ENCODE results near the gene KRT14. TPM values are rescaled to one million over a fixed set of nuclear protein-coding genes. Genes with fewer than 3 reads are reported as not detected.

KRT14 gene
- total RNA-seq, 1 experiment from 2014 or later: not detected

DNA sequence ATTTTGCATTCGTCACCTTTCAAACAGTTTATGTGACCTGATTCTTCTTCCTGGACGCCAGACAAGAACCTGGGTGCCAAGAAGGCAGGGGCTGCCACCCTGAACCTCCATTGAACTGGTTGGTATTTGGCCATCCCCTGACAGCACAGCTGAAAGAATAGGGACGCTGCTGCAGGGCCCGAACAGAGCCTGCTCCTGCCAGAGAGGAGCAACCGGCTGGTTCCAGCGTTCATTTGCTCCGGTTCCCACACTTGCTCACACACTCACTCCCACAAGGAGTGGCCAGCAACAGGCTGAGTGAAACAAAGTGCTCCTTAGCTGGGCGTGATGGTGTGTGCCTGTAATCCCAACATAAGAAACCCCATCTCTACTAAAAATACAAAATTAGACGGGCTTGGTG is 29.8 kb downstream of the KRT14 start:
- Histone ChIP-seq H3K27me3 (ENCODE audit: control insufficient read depth, insufficient read depth, low read length) (no peaks in the 10 kb centered on the region), H3K36me3 (replicated peaks; ENCODE audit: control insufficient read depth, insufficient read depth, low read length) (no peaks in the 10 kb centered on the region), H3K4me3 (ENCODE audit: insufficient read depth, low read depth, low read length) (no peak overlapping the region)
- DNase-seq: no peak

DNA sequence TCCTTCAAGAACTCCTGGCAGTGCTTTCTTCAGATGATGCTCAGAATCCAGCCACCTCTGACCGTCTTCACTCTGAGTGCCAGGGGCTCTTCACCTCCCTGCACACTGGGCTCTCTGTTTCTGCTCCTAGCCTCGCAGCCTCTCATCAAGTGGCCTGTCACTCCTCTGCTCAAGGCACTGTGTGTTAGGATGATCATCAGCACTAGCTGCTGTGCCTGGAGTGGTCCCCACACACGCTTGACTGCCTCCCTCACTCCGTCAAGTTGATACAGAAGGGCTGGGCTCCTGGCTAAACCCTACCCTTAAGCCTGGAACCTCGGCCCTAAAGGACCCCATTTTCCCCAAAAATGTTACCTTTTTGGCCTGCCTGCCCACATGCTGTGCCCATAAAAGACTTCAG is 30.4 kb downstream of the KRT14 start:
- Histone ChIP-seq H3K36me3 (replicated peaks; ENCODE audit: control insufficient read depth, insufficient read depth, low read length) (no peaks in the 10 kb centered on the region), H3K4me3 (ENCODE audit: insufficient read depth, low read depth, low read length) (no peak overlapping the region), H3K27me3 (ENCODE audit: control insufficient read depth, insufficient read depth, low read length) (no peaks in the 10 kb centered on the region)
- no peak for DNase-seq

DNA sequence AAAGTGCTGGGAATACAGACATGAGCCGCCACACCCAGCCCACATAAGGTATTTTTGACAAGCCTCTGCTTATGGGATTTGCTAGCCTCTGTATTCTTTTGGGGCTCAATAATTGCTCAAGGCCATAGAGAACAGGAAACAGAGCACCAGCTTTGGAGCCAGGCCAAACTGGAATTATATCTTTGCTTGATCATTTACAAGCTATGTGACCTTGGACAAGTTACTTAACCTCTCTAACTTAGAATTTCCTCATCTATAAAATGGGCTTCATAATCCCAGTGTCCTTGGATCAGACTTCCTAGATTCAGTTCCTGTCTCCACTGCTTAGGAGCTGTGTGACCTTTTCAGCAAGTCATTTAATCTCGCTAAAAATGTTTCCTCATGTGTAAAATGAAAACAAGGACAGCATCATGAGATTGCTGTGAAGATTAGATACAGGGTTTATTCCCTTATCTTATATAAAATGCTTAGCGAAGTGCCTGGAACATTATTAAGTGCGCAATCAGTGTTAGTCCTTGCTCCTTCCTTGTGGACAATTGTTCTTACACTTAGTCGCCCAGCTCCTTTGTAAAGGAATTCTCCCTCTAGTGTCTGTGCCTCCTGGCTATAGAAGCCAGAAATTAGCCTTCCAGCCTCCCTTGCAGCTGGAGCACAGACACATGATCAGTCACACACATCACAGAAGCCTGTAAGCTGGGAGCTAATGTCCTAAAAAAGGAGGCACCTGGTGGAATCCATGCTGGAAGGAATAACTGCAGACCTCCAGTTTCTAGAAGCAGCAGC is 31.4 kb downstream of the KRT14 start:
- no peaks in the 10 kb centered on the region for H3K36me3 ChIP-seq (replicated peaks; ENCODE audit: control insufficient read depth, insufficient read depth, low read length)

DNA sequence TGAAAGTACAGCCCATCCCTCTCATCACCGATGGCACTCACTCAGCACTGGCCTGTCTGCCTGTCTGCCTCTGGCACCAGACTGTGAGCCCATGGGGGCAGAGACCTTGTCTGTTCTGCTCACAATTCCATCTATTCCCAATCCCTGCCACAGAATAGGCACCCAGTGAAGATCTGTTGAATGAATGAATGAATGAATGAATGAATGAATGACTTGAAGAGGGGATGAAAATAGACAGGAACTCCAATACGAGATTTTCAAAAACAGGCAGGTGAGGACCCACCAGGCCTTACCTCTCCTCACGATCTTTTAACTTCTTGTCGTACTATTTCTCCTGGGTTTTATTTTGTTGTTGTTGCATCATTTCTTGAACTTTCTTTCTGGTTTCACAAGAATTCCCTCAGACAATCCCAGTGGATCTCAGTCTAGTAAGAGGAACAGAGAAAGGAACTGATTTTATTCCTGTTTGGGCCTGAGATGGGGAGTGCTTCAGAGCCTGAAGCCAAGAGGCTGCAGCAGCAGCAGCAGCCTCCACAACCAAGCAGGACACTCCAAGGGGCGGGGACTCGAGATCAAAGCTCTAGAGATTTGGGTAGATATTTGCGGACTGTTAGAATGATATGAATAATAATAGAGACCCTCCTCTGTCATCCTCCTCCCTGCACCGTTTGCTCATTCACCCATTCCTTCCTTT is 32.6 kb downstream of the KRT14 start:
- DNase-seq: no peak
- Histone ChIP-seq H3K27me3 (ENCODE audit: control insufficient read depth, insufficient read depth, low read length) (no peaks in the 10 kb centered on the region), H3K4me3 (ENCODE audit: insufficient read depth, low read depth, low read length) (no peak overlapping the region), H3K36me3 (replicated peaks; ENCODE audit: control insufficient read depth, insufficient read depth, low read length) (no peaks in the 10 kb centered on the region)

More for the DNA sequence above, 31.4 kb downstream of the KRT14 start:
- H3K4me3 ChIP-seq (ENCODE audit: insufficient read depth, low read depth, low read length): no peak overlapping the region
- no peak for DNase-seq
- no peaks in the 10 kb centered on the region for H3K27me3 ChIP-seq (ENCODE audit: control insufficient read depth, insufficient read depth, low read length)

DNA sequence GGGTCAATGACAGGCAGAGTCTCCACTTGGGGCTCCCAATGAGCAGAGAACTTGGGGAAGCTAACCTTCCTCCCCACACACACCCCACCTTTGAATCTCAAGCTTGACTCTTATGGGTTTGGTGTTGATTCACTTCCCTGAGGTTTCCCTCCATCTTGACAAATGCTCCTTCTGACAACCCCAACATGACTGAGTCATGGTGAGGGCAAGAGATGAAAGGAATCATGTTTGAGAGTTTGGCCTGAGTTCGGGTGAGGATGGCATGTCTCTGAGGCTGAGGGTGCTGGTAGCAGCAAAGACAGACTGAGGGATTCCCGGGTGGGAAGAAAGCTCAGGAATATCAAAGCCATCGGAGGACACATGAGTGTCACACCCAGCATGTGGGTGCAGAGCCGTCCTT is 33.5 kb downstream of the KRT14 start:
- no peak for DNase-seq
- no peak overlapping the region for H3K4me3 ChIP-seq (ENCODE audit: insufficient read depth, low read depth, low read length)
- H3K36me3 ChIP-seq (replicated peaks; ENCODE audit: control insufficient read depth, insufficient read depth, low read length): no peaks in the 10 kb centered on the region
- peaks cover 3% of the 10 kb centered on the region for H3K27me3 ChIP-seq (ENCODE audit: control insufficient read depth, insufficient read depth, low read length)

DNA sequence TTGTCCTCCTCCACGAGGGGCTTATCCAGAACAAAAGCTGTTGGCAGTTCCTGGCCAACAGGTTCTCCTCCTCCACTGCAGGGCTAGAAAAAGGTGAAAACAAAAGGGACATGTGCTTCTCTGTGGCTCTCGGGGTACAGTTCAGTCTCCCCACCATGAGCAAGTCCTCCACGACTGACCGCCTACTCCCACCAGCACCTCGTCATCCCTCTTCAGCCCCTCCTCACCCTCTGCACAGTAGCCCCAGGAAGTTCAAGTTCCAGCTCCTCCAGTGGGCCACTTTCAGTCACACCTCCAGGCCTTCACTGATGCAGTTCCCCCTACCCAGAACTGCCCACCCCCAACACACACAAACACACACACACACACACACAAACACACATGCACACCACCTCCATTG is 34.2 kb downstream of the KRT14 start:
- H3K4me3 ChIP-seq (ENCODE audit: insufficient read depth, low read depth, low read length): no peak overlapping the region
- no peak for DNase-seq
- peaks cover 5% of the 10 kb centered on the region for H3K27me3 ChIP-seq (ENCODE audit: control insufficient read depth, insufficient read depth, low read length)
- no peaks in the 10 kb centered on the region for H3K36me3 ChIP-seq (replicated peaks; ENCODE audit: control insufficient read depth, insufficient read depth, low read length)

DNA sequence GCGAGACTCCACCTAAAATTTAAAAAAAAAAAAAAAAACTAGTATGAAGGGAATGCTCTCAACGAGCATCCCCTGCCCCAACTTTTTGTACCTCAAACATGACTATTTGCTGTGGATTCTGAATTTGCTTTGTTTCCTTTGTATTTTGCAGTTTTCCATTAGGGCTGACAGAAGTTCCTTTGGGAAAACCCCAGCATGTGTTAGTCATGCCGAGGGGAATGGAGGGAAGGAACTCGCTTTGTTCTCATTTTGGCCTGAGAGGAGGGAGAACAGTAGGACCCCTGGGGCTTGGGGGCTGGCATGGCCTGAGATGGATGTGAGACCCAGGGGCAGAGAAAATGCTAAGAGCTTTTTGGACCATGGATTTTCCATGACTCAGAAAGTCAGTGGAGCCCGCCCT is 35.3 kb downstream of the KRT14 start:
- no peak for DNase-seq
- Histone ChIP-seq H3K27me3 (ENCODE audit: control insufficient read depth, insufficient read depth, low read length) (peaks cover 5% of the 10 kb centered on the region), H3K4me3 (ENCODE audit: insufficient read depth, low read depth, low read length) (no peak overlapping the region), H3K36me3 (replicated peaks; ENCODE audit: control insufficient read depth, insufficient read depth, low read length) (no peaks in the 10 kb centered on the region)

DNA sequence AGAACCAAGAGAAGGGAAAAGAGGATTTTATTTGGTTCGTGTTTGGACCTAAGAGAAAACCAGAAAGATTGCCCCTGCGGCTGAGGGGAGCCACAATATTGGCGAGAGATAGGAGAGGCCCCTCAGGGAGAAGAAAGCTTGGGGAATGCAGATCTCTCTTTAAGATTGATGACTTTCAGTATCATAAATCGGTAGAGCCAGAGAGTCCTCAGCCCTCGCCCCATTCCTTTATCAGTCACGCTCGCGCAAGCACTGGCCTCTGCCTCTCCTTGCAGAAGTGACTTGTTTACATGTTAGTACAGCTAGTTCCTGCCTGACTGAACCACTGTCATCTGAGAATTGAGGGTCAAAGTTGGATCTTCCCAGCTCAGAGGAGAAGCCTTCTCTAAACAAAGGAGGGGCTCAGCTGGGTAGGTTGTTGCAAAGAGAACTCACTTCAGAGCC is 37.1 kb downstream of the KRT14 start:
- no peaks in the 10 kb centered on the region for H3K36me3 ChIP-seq (replicated peaks; ENCODE audit: control insufficient read depth, insufficient read depth, low read length)
- peaks cover 5% of the 10 kb centered on the region for H3K27me3 ChIP-seq (ENCODE audit: control insufficient read depth, insufficient read depth, low read length)
- no peak overlapping the region for H3K4me3 ChIP-seq (ENCODE audit: insufficient read depth, low read depth, low read length)
- DNase-seq: no peak

DNA sequence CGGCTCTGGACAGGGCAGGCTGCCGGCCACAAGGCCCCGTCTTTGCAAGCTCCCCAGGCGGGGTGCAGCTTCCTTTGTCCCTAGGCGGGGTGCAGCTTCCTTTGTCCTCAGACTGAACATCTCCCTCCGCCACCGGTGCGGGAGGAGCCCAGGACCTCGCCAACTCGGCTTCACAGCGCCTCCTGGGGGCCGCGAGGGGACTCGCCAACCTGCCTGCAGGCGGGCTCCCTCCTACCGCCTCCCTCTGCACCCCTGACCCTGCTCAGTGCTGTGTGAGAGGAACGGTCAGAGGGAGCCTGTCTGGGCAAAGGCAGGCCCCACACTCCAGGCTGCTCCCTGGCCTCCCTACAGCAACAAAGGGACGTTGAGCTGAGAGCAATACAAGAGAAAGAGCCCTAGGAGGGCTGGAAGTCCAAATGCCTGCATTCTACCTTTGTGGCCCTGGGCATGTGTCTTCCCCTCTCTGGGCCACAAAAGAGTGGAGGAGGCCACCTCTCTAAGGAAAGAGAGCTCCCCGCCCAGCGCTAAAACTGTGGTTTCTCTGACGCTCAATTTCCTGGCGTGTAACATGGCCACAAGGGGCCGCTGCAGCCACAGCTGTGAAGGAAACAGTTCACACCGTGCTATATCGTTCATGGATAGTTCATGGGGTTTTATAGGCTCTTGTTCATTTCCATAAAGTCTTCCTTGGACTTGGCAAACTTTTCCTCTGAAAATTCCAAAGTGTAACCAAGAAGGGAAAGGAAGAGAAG is 37.7 kb downstream of the KRT14 start:
- DNase-seq: peak; percentile 96
- Histone ChIP-seq H3K36me3 (replicated peaks; ENCODE audit: control insufficient read depth, insufficient read depth, low read length) (no peaks in the 10 kb centered on the region), H3K27me3 (ENCODE audit: control insufficient read depth, insufficient read depth, low read length) (peaks cover 5% of the 10 kb centered on the region), H3K4me3 (ENCODE audit: insufficient read depth, low read depth, low read length) (peak overlapping the region; percentile 7; the same call in 1 of the 2 replicates)

DNA sequence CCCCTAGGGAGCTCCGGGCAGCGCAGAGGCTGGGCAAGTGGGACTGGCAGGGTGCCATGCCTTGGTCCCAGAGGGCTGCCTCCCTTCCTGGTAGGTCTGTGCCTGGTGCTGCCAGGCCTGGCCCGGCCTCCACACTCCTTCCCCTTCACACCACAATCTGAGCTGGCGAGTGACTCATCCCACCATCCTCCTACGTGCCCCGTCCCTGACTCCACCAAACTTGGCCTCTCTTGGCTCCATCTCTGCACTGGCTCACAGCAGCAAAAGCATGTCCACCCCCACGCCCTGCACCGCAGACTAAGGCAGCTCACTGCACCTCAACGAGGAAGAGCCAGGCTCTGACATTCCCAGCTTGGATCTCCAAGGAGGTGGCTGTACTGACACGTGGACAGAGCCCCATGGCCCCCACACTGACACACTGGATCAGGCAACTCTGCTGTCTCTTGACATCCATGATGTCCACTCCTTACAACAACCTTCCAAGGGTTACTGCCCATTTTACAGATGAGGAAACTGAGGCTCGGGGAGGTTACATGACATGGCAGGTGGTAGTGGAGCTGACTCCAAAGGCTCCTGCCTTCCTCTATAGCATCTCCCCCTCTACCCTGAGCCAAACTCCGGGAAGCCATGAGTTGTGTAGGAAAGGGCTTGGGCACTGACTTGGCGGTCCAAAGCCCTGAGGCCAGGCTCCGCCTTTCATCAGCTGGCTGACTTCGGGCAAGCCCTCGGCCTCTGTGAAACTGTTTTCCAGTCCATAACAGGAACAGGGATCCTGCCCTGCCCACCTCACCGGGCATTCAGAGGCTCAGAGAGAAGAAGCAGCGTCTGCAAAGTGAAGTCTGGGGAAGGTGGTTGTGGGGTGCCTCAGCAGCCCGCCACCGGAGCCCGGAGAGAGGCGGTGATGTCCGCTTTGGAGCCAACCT is 38.5 kb downstream of the KRT14 start:
- no peak for DNase-seq
- no peak overlapping the region; the same call in 1 of the 2 replicates for H3K4me3 ChIP-seq (ENCODE audit: insufficient read depth, low read depth, low read length)
- peaks cover 5% of the 10 kb centered on the region for H3K27me3 ChIP-seq (ENCODE audit: control insufficient read depth, insufficient read depth, low read length)
- no peaks in the 10 kb centered on the region for H3K36me3 ChIP-seq (replicated peaks; ENCODE audit: control insufficient read depth, insufficient read depth, low read length)

DNA sequence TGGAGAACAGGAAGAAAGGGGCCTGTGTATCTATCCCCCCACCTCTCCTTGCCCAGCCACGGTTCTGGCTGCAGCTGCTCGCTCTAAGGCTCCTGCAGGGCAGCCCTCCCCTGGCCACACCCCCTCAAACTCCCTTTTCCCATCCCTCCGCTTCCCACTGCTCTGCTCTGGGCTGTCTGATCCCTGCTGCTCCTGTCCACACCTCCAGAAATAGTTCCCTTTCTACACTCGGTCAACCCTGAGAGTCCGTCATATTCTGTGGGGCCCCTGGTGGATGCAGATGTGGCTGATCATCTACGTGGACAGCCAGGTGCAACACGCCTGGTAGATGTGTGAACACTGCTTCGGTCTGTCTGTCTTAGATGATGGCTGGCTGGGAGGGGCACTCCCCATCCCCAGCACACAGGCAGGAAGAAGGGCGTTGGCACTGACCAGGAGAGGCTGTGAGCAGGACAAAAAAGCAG is 39.3 kb downstream of the KRT14 start:
- Histone ChIP-seq H3K27me3 (ENCODE audit: control insufficient read depth, insufficient read depth, low read length) (peaks cover 5% of the 10 kb centered on the region), H3K4me3 (ENCODE audit: insufficient read depth, low read depth, low read length) (no peak overlapping the region), H3K36me3 (replicated peaks; ENCODE audit: control insufficient read depth, insufficient read depth, low read length) (no peaks in the 10 kb centered on the region)
- DNase-seq: peak; percentile 66

DNA sequence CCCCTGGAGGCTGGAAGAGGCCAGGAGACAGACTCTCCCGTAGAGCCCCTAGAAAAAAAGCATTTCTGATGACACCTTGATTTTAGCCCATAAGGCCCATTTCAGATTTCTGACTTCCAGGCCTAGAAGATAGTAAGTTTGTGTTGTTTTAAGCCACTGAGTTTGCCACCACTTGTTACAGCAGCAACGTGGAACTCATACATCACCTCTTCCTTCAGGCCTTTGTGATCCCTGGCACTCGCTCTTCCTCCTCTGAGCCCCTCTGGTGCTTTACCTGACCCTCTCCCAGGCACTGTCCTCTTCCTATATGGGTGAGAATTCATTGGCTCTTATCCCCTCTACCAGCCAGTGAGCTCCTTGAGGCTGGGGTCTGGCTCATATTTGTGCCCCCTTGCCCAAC is 39.9 kb downstream of the KRT14 start:
- no peaks in the 10 kb centered on the region for H3K36me3 ChIP-seq (replicated peaks; ENCODE audit: control insufficient read depth, insufficient read depth, low read length)
- peaks cover 5% of the 10 kb centered on the region for H3K27me3 ChIP-seq (ENCODE audit: control insufficient read depth, insufficient read depth, low read length)
- H3K4me3 ChIP-seq (ENCODE audit: insufficient read depth, low read depth, low read length): no peak overlapping the region
- DNase-seq: no peak

DNA sequence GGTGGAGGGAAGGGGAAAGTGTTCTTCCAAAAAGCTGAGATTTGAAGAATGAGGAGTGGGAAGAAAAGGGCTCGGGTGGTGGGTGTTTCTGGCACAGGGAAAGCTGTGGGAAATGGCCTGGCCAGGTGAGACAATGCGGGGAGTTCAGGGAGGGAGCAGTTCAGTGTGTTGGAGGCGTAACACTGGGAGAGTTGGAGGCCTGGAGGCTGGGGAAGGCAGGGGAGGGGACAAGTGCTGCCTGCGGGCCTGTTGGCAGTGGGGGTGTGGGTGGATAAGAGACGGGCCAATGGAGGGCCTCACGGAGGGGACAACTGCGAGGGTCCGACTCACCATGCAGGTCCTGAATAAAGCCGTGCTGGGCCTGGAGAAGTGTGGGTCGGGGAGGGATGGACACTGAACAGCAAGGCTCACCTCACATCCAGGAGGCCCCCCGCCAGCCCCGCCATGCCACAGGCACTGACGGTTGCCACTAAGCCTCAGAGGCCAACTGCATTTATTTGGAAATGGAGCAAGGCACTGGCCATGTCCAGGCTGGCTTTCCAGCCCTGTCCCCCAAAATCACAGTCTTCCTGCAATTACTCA is 40.8 kb downstream of the KRT14 start:
- DNase-seq: no peak
- H3K27me3 ChIP-seq (ENCODE audit: control insufficient read depth, insufficient read depth, low read length): peaks cover 5% of the 10 kb centered on the region
- H3K36me3 ChIP-seq (replicated peaks; ENCODE audit: control insufficient read depth, insufficient read depth, low read length): no peaks in the 10 kb centered on the region
- no peak overlapping the region for H3K4me3 ChIP-seq (ENCODE audit: insufficient read depth, low read depth, low read length)
